Activated naive CD4-positive, alpha-beta T cell treated with anti-CD3 and anti-CD28 coated beads, Interleukin-2, amount 50 U/mL, for 24 hours (primary cell): ENCODE measurements around the gene EPB41.

Experiments used
- H3K27ac Mint-ChIP-seq: one replicate; pipeline ENCODE4 v1.8.0; 2021; ENCODE audit warnings: mild to moderate bottlenecking, mixed read lengths
- H3K27me3 Mint-ChIP-seq: one replicate; pipeline ENCODE4 v1.8.0; 2021; ENCODE audit warnings: mixed read lengths
- H3K36me3 Mint-ChIP-seq: one replicate; pipeline ENCODE4 v1.8.0; 2021; ENCODE audit warnings: mixed read lengths
- H3K4me1 Mint-ChIP-seq: one replicate; pipeline ENCODE4 v1.8.0; 2021; ENCODE audit warnings: mixed read lengths
- H3K4me3 Mint-ChIP-seq: one replicate; pipeline ENCODE4 v1.8.0; 2021; ENCODE audit warnings: mild to moderate bottlenecking, mixed read lengths
- H3K9me3 Mint-ChIP-seq: one replicate; pipeline ENCODE4 v1.8.0; 2021; ENCODE audit warnings: mixed read lengths

Gene EPB41

DNA sequence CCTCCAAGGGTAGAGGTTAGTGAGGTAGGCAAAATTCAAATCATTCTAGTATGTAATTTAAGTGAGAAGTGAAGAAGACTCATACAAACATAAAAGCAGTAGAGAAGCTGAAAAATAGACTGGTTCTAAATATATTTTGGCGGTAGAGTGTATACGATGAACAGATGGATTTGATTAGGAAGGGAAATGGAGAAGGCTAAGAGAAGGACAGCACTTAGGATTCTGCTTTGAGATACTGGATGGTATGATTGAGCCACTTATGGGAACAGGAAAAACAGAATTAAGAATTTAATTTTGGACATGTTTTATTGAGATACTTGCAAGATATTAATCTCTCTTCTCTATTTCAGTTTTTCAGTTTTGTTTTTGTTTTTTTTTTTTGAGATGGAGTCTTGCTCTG, 60.1 kb downstream of the EPB41 start:
- Mint-ChIP-seq H3K9me3 (no peaks in the 10 kb centered on the region), H3K27me3 (no peaks in the 10 kb centered on the region), H3K4me3 (peak overlapping the region; percentile 2), H3K27ac (peak overlapping the region; percentile 20), H3K36me3 (peaks cover 19% of the 10 kb centered on the region), H3K4me1 (peaks cover 87% of the 10 kb centered on the region)

DNA sequence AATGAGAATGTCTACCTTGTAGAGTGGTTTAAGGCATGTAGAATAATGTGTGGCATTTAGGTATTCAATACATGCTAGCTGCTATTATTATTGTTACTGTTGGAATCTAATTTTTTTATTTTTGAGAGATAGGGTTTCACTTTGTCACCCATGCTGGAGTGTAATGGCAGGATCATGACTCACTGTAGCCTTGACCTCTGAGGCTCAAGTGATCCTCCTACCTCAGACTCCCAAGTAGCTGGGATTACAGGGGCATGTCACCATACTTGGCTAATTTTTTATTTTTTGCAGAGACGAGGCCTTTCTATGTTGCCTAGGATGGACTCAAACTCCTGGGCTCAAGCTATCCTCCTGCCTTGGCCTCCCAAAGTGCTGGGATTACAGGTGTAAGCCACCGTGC, 61.9 kb downstream of the EPB41 start:
- Mint-ChIP-seq H3K4me1 (peaks cover 86% of the 10 kb centered on the region), H3K36me3 (peaks cover 16% of the 10 kb centered on the region), H3K27ac (no peak overlapping the region), H3K27me3 (no peaks in the 10 kb centered on the region), H3K9me3 (no peaks in the 10 kb centered on the region), H3K4me3 (no peak overlapping the region)

DNA sequence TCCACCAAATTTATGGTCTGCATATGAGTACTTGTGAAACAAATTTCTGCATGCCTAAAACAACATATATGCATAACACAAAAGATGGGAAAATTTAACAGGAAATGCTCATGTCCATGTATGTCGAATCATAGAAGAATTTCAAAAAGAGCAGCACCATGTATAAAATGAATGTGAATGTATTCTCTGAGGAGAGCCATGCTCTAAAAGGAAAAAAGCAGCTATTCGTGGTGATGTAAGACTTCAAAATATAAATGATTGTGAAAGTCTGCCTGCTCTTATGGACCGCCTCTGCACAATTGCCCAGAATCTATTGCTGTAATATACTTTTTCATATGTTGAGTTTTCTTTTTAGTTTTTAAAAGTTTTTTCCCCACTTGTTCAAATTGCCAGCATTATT, 66.8 kb downstream of the EPB41 start:
- no peaks in the 10 kb centered on the region for H3K36me3 Mint-ChIP-seq
- no peak overlapping the region for H3K4me3 Mint-ChIP-seq
- H3K27me3 Mint-ChIP-seq = no peaks in the 10 kb centered on the region
- no peaks in the 10 kb centered on the region for H3K9me3 Mint-ChIP-seq
- peak overlapping the region; percentile 41 for H3K27ac Mint-ChIP-seq
- H3K4me1 Mint-ChIP-seq = peaks cover 84% of the 10 kb centered on the region

DNA sequence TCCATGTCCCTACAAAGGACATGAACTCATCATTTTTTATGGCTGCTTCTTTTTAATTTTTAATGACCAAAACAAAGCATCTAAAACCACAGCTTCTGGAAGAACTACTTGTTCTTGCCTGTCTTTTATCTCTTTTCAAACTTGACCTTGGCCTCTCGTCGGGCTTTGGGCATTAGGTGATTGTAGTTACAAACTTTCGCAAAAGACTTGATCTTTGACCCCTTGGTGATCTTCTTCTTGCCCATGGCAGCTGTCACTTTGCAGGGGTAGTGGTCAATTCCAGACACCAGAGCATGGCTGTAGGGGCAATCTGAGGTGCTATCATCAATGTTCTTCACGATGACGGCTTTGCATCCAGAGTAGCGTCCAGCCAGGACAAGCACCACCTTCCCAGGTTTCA, 67.8 kb downstream of the EPB41 start:
- Mint-ChIP-seq H3K4me3 (no peak overlapping the region), H3K4me1 (peaks cover 84% of the 10 kb centered on the region), H3K9me3 (no peaks in the 10 kb centered on the region), H3K27me3 (no peaks in the 10 kb centered on the region), H3K36me3 (peaks cover under 1% of the 10 kb centered on the region), H3K27ac (no peak overlapping the region)

DNA sequence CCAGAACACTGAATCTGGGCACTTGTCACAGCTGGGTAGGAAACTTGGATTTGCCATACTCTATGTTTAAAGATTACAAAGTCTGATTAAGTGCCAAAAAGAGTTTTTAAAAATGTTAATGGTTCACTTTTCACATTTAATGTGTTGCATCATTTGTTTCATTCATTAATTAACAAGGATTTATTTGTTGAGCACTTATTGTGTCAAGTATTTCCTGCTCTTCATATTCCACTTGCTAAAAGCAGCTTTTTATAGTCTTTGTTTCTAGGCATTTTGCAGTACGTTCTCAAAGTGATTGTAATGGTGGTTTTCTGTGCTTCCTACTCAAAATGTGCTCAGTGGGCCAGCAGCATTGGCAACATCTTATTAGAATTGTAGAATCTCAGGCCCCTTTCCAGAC, 68.7 kb downstream of the EPB41 start:
- Mint-ChIP-seq H3K4me1 (peaks cover 80% of the 10 kb centered on the region), H3K36me3 (peaks cover 6% of the 10 kb centered on the region), H3K27ac (no peak overlapping the region), H3K27me3 (no peaks in the 10 kb centered on the region), H3K4me3 (no peak overlapping the region), H3K9me3 (no peaks in the 10 kb centered on the region)

DNA sequence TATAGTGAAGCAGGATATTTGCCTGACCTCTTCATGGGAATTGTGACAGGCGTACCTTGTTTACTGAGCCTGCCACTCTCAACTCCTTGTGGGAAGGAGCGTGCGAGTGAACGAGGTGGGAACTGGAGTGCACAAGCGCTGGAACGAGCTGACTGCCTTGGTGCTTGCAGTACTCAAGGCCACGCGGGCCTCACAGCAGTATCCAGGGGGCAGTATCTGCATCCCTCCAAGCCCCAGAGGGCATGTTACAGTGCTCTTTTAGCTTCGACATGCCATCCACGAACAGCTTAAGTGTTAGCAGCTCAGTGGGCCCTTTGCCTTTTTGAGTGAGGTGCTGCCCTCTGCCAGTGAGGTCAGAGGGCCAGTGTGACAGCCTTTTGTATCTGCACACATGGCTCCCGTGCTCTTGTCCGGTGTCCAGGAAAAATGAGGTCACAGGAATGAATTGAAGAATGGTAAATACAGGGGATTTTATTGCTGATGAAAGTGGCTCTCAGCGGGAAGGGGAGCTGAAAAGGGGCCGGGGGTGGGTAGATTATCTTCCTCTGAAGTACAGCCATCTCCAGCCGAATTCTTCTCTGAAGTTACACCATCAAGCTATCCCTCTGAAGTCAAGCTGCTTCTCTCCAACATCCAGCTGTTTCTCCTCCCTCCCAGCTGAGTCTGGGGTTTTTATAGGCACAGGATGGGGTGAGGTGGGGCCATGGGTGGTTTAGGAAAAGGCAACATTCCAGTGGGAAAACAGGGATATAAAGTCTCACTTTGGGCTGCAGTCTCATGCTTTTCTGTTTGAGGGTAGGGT, 69.3 kb downstream of the EPB41 start:
- no peak overlapping the region for H3K4me3 Mint-ChIP-seq

DNA sequence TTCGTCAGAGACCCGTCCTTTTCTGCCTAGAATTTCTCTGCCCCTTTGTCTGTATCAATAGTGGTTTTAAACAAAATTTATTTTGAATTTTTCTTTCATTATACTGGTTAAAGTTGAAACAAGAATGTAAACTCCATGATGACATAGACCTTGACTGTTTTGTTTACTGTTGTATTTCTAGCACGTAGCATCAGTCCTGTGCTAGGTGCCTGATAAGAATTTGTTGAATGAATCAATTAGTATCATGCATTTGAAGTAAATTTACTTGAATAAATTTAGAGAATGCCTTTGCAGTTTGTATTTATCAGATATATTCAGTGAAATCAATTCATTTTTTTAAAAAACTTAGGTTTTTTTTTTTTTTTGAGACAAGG, 69.9 kb downstream of the EPB41 start:
- H3K9me3 Mint-ChIP-seq = no peaks in the 10 kb centered on the region
- peaks cover 7% of the 10 kb centered on the region for H3K36me3 Mint-ChIP-seq
- H3K27me3 Mint-ChIP-seq = no peaks in the 10 kb centered on the region
- peak overlapping the region; percentile 11 for H3K4me3 Mint-ChIP-seq
- H3K27ac Mint-ChIP-seq = no peak overlapping the region
- H3K4me1 Mint-ChIP-seq = peaks cover 71% of the 10 kb centered on the region

More for the DNA sequence above, 69.3 kb downstream of the EPB41 start:
- no peaks in the 10 kb centered on the region for H3K27me3 Mint-ChIP-seq
- peaks cover 74% of the 10 kb centered on the region for H3K4me1 Mint-ChIP-seq
- peaks cover 6% of the 10 kb centered on the region for H3K36me3 Mint-ChIP-seq
- peak overlapping the region; percentile 80 for H3K27ac Mint-ChIP-seq
- H3K9me3 Mint-ChIP-seq = no peaks in the 10 kb centered on the region

DNA sequence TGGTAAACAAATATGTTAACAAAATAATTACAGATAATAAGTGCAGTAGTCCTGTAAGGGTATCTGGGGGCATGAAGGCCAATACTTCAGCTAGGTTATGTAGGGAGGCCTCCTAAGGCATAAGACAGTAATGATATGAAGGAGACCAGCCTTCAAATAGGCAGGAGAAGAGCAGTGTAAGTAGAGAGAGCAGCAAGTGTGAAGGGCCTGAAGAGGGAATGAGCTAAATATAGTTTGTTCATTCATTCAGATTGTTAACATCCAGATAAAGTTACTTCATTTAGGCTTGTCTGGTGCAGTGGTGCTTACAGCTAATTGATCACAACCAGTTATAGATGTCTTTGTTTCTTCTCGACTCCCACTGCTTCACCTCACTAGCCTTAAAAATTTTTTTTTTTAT, 71.1 kb downstream of the EPB41 start:
- Mint-ChIP-seq H3K9me3 (no peaks in the 10 kb centered on the region), H3K27me3 (no peaks in the 10 kb centered on the region), H3K36me3 (peaks cover 10% of the 10 kb centered on the region), H3K27ac (no peak overlapping the region), H3K4me3 (no peak overlapping the region), H3K4me1 (peaks cover 64% of the 10 kb centered on the region)

DNA sequence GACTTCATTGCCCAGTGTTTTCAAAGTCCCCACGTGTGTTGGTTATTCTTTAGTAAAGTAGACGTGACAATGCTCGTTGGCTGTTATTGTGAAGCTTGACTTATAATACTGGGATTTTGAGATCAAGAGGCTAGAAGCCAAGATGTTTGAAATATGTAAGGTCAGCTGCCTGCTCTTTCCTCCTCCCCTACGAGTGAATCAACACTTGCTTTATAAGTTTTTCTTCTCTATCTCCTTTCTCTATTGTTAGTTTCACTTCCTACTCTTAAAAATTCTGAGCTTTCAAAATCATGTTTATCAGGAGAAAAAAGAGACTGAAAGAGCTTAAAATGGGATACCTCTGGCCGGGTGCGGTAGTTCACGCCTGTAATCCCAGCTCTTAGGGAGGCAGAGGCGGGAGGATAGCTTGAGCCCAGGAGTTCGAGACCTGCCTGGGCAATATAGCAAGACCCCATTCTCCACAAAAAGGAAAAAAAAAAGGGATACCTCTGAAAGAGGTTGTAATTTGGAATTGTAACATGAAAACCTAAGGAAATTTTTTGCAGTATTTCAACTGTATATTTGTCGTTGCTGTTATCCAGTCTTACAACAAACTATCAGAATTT, 72.0 kb downstream of the EPB41 start:
- no peaks in the 10 kb centered on the region for H3K9me3 Mint-ChIP-seq
- no peak overlapping the region for H3K4me3 Mint-ChIP-seq
- H3K4me1 Mint-ChIP-seq = peaks cover 57% of the 10 kb centered on the region
- H3K27ac Mint-ChIP-seq = peak overlapping the region; percentile 51
- H3K27me3 Mint-ChIP-seq = no peaks in the 10 kb centered on the region
- H3K36me3 Mint-ChIP-seq = peaks cover 10% of the 10 kb centered on the region

DNA sequence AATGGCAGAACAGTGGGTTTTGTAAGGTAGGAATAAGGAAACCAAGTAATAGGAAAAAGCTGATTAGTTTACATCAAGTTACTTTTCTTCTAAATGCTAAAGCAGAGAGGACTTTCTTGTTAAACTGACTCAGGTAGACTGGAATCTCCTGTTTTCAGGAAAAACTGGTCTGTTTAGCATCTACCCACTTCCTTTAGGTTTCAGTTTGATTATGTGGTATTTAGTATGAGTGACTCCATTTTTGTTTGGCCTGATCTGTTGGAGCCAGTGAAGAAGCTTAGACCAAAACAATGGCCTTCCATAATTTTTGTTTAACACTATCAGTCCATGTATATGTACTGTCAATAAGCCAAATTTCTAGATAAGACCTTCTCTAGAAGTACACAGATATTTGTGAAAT, 88.4 kb downstream of the EPB41 start:
- Mint-ChIP-seq H3K27me3 (no peaks in the 10 kb centered on the region), H3K27ac (peak overlapping the region; percentile 44), H3K9me3 (no peaks in the 10 kb centered on the region), H3K4me1 (peaks cover 44% of the 10 kb centered on the region), H3K4me3 (no peak overlapping the region), H3K36me3 (peaks cover 18% of the 10 kb centered on the region)

DNA sequence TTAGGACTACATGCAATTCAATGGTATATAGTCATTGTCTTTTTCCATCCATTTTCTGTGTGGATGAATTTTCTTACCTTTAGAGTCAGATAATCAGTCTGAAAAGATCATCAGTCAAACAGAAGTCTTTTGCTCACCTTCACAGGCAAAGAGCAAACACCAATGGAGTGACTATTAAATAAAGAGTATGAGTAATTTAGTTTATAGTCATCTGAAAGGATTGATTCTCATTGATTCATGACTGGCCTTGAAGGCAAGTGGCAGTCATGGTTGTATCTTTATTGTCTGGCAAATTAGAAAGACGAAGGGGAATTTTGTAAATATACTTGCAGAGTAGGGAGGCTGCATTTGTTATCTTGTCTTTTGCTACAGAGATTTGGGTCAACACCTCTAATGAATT, 89.9 kb downstream of the EPB41 start:
- H3K9me3 Mint-ChIP-seq = no peaks in the 10 kb centered on the region
- H3K36me3 Mint-ChIP-seq = peaks cover 17% of the 10 kb centered on the region
- peaks cover 56% of the 10 kb centered on the region for H3K4me1 Mint-ChIP-seq
- H3K27me3 Mint-ChIP-seq = no peaks in the 10 kb centered on the region
- no peak overlapping the region for H3K4me3 Mint-ChIP-seq
- H3K27ac Mint-ChIP-seq = no peak overlapping the region

DNA sequence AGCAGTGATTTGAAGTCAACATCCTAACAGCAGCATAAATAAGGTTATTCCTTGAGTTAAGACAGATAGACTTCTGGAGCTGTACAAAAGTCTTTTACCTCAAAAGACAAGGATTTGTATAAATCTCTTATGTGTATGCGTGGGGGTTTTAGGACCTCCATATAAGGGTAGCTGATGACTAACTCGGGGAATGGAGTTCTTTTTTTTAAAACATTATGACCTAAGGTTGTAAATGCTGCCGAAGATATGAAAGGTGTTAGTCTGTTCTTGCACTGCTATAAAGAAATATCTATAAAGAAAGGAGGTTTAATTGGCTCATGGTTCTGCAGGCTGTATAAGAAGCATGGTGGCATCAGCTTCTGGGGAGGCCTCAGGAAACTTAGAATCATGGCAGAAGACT, 90.4 kb downstream of the EPB41 start:
- Mint-ChIP-seq H3K4me1 (peaks cover 56% of the 10 kb centered on the region), H3K27ac (no peak overlapping the region), H3K36me3 (peaks cover 17% of the 10 kb centered on the region), H3K27me3 (no peaks in the 10 kb centered on the region), H3K9me3 (no peaks in the 10 kb centered on the region), H3K4me3 (no peak overlapping the region)

DNA sequence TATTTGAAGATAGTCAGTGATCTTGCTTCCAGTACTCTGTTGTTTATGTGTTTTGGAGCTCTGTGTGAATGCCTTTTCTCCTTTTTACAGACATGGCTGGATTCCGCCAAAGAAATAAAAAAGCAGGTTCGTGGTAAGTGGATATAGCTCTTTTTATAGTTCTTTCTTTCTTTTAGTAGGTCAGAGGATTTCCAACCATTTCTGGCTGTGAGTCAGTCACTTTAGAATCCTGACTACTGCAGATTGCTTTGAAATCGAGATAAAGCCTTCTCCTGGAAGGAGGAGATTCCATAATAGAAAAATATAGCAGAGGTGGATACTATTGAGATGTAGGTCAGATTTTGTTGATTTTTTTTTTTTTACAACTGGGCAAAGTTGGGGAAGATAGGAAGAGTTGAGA, 97.4 kb downstream of the EPB41 start:
- peaks cover 26% of the 10 kb centered on the region for H3K4me1 Mint-ChIP-seq
- H3K36me3 Mint-ChIP-seq = peaks cover 11% of the 10 kb centered on the region
- no peaks in the 10 kb centered on the region for H3K27me3 Mint-ChIP-seq
- H3K4me3 Mint-ChIP-seq = no peak overlapping the region
- H3K9me3 Mint-ChIP-seq = no peaks in the 10 kb centered on the region
- peak overlapping the region; percentile 81 for H3K27ac Mint-ChIP-seq

DNA sequence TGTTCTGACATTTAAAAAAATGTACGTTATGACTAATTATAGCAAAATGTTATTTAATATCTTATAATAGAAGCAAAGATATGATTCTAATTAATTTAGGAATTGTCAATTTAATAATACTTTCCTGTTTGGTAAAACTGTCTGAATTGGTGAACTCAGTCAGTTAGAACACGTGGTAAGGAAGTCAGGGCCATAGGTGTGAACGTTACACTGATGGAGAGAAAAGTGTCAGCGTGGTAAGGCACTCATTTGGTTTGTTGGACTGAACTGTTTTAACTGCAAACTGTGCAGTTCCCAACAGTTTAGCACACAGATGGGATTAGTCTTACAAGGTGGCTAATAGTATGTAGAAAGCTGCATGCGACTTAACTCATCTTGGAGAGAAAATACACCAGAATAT, 102.9 kb downstream of the EPB41 start:
- Mint-ChIP-seq H3K9me3 (no peaks in the 10 kb centered on the region), H3K27ac (no peak overlapping the region), H3K36me3 (peaks cover 6% of the 10 kb centered on the region), H3K27me3 (no peaks in the 10 kb centered on the region), H3K4me3 (no peak overlapping the region), H3K4me1 (peaks cover 8% of the 10 kb centered on the region)

DNA sequence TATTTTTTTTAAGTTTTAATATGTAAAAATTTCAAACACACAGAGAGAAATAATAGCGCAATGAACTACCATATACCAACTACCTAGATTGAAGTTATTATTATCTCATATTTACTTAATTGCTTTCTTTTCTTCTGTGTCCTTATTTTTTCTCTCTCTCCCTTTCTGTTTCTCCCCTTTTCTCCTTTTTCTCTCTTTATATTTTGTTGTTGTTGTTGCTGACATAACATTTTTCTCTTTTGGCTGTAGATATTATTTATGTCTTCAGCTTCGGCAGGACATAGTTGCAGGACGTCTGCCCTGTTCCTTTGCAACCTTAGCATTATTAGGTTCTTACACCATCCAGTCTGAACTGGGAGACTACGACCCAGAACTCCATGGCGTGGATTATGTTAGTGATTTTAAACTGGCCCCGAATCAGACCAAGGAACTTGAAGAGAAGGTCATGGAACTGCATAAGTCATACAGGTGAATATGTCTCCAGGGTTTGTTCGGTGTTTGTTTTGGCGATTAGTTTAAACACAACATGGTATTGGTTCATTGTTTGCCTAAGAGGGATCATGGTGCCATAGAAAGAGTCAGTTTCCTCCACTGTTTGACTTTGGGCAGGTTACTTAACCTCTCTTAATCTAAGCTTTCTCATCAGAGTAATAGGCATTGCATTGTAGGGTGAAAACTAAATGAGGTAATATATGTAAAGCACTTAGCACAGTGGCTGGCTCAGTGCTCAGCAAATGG, 103.8 kb downstream of the EPB41 start:
- Mint-ChIP-seq H3K4me1 (peaks cover 8% of the 10 kb centered on the region), H3K27me3 (no peaks in the 10 kb centered on the region), H3K27ac (peak overlapping the region; percentile 84), H3K4me3 (no peak overlapping the region), H3K36me3 (peaks cover 6% of the 10 kb centered on the region), H3K9me3 (no peaks in the 10 kb centered on the region)

DNA sequence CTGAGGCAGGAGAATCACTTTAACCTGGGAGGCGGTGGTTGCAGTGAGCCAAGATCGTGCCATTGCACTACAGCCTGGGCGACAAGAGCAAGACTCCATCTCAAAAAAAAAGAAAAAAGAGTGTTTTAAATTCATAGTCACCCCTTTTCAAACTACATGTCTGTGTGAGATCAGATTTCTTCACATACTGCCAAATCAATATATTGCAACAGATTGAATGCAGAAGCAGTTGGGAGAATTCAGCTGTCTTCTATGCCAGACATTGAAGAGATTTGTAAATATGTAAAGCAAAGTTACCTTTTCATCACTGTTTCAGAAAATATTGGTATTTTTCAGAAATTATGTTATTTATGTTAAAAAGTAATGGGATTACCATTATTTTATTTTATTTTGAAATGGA, 108.3 kb downstream of the EPB41 start:
- Mint-ChIP-seq H3K27ac (no peak overlapping the region), H3K36me3 (peaks cover 7% of the 10 kb centered on the region), H3K4me1 (peaks cover 8% of the 10 kb centered on the region), H3K4me3 (no peak overlapping the region), H3K27me3 (no peaks in the 10 kb centered on the region), H3K9me3 (no peaks in the 10 kb centered on the region)
